Loucy (cell line): Measurements from ENCODE around the gene GLRA1.

ENCODE experiments used
- H2AFZ ChIP-seq: fragments of 200-600 bp; sonication (generic); 2 replicates; pipeline ENCODE4 v1.6.0; 2016; ENCODE audit warnings: antibody characterized with exemption, mild to moderate bottlenecking, low read length, moderate library complexity
- H3F3A ChIP-seq: fragments of 200-600 bp; 2 replicates; pipeline ENCODE4 v1.6.0; 2016; ENCODE audit warnings: antibody characterized with exemption, low read depth, mild to moderate bottlenecking
- H3K27me3 ChIP-seq: fragments of 200-600 bp; sonication (generic); 2 replicates; pipeline ENCODE4 v1.6.1; 2014; ENCODE audit warnings: low read length, mild to moderate bottlenecking; ENCODE audit not compliant: insufficient read depth, poor library complexity, severe bottlenecking
- H3K36me3 ChIP-seq: fragments of 200-600 bp; sonication (generic); 2 replicates; pipeline ENCODE4 v1.6.1; 2016; ENCODE audit warnings: low read length; ENCODE audit not compliant: insufficient read depth
- H3K4me1 ChIP-seq: fragments of 200-600 bp; sonication (generic); 2 replicates; pipeline ENCODE4 v1.5.1; 2014; ENCODE audit warnings: low read length, mild to moderate bottlenecking; ENCODE audit not compliant: insufficient read depth, poor library complexity, severe bottlenecking
- H3K4me2 ChIP-seq: fragments of 200-600 bp; sonication (generic); 2 replicates; pipeline ENCODE4 v1.6.0; 2014; ENCODE audit warnings: antibody characterized with exemption, low read length, low read depth, mild to moderate bottlenecking; ENCODE audit not compliant: poor library complexity, severe bottlenecking
- H3K4me3 ChIP-seq: fragments of 200-600 bp; sonication (generic); 2 replicates; pipeline ENCODE4 v1.5.1; 2014; ENCODE audit warnings: low read length, mild to moderate bottlenecking, mixed read lengths; ENCODE audit not compliant: poor library complexity, severe bottlenecking
- H3K79me2 ChIP-seq: fragments of 200-600 bp; sonication (generic); 2 replicates; pipeline ENCODE4 v1.6.1; 2014; ENCODE audit warnings: low read length; ENCODE audit not compliant: insufficient read depth
- H3K9ac ChIP-seq: fragments of 200-600 bp; sonication (generic); 2 replicates; pipeline ENCODE4 v1.6.0; 2014; ENCODE audit warnings: mild to moderate bottlenecking, low read depth, low read length, moderate library complexity; ENCODE audit not compliant: poor library complexity, severe bottlenecking
- H3K9me2 ChIP-seq: fragments of 200-600 bp; sonication (generic); replicated peaks from 2 replicates; pipeline ENCODE4 v1.6.1; 2016; ENCODE audit warnings: low read depth, low read length, mixed read lengths
- H3K9me3 ChIP-seq: fragments of 200-600 bp; sonication (generic); 2 replicates; pipeline ENCODE4 v1.6.1; 2014; ENCODE audit warnings: mild to moderate bottlenecking, antibody characterized with exemption, low read length, low read depth; ENCODE audit not compliant: insufficient read depth
- H4K20me1 ChIP-seq: fragments of 200-600 bp; sonication (generic); 2 replicates; pipeline ENCODE4 v1.6.0; 2014; ENCODE audit warnings: antibody characterized with exemption, low read length, mild to moderate bottlenecking; ENCODE audit not compliant: insufficient read depth, poor library complexity, severe bottlenecking
- EZH2phosphoT487 ChIP-seq: fragments of 200-600 bp; IDR thresholded peaks from 2 replicates; pipeline ENCODE4 v1.6.1; 2018; ENCODE audit warnings: antibody characterized with exemption, mild to moderate bottlenecking, moderate library complexity, borderline replicate concordance
- TF ChIP-seq, protein P1 (sequence below): fragments of 200-600 bp; sonication (generic); conservative IDR thresholded peaks from 2 replicates; pipeline ENCODE4 v1.5.1; 2014; ENCODE audit warnings: mild to moderate bottlenecking, antibody characterized with exemption, low read length

GLRA1 gene

DNA sequence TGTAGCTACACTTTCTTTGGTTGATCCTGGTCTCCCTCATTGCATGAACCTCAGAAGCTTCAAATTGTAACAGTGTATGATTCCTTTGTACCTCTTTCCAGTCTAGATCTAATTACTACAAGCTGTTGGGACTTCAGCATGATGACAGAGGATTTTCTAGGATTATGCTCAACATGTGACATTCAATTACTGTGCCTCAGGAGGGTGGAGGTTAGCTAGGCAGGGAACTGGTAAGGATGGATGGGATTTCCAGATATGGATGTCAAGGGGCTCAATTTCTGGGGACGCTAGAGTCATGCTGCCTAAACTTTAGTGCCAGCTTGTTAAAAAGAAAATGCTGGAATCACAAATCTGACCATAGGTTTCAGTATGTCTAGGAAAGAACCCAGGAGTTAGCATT is 29.2 kb upstream of the GLRA1 start:
- Histone ChIP-seq H2AFZ (no peak overlapping the region), H3K4me2 (no peak overlapping the region), H3K4me3 (no peak overlapping the region), H3K4me1 (no peaks in the 10 kb centered on the region), H3K9me3 (no peaks in the 10 kb centered on the region), H3K9ac (no peak overlapping the region), H3K79me2 (no peaks in the 10 kb centered on the region), H4K20me1 (no peaks in the 10 kb centered on the region), H3K36me3 (no peaks in the 10 kb centered on the region), H3K9me2 (no peaks in the 10 kb centered on the region), H3F3A (no peaks in the 10 kb centered on the region), H3K27me3 (no peaks in the 10 kb centered on the region)
- TF ChIP-seq, protein P1, sequence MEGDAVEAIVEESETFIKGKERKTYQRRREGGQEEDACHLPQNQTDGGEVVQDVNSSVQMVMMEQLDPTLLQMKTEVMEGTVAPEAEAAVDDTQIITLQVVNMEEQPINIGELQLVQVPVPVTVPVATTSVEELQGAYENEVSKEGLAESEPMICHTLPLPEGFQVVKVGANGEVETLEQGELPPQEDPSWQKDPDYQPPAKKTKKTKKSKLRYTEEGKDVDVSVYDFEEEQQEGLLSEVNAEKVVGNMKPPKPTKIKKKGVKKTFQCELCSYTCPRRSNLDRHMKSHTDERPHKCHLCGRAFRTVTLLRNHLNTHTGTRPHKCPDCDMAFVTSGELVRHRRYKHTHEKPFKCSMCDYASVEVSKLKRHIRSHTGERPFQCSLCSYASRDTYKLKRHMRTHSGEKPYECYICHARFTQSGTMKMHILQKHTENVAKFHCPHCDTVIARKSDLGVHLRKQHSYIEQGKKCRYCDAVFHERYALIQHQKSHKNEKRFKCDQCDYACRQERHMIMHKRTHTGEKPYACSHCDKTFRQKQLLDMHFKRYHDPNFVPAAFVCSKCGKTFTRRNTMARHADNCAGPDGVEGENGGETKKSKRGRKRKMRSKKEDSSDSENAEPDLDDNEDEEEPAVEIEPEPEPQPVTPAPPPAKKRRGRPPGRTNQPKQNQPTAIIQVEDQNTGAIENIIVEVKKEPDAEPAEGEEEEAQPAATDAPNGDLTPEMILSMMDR: no peak
- no peak for TF ChIP-seq EZH2phosphoT487

DNA sequence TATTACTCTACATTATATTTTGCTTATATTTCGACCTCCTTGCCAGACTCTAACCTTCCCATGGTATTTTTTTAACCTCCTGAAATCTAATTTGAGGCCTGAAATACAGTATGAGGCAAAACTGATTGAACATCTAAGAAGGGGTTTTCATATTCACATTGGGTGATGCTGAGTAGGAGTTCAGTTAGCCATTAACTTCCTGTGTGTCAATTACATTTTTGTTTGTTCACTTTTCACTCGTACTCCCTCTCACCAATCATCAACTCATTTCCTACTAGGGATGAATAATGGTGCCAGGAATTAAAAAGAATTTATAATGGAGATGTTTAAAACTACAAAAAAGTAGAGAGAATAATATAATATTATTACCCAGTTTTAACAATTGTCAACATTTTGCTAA is 27.6 kb upstream of the GLRA1 start:
- Histone ChIP-seq H3K9me3 (no peaks in the 10 kb centered on the region), H3F3A (no peaks in the 10 kb centered on the region), H2AFZ (no peak overlapping the region), H3K36me3 (no peaks in the 10 kb centered on the region), H4K20me1 (no peaks in the 10 kb centered on the region), H3K79me2 (no peaks in the 10 kb centered on the region), H3K4me1 (no peaks in the 10 kb centered on the region), H3K27me3 (no peaks in the 10 kb centered on the region), H3K9me2 (no peaks in the 10 kb centered on the region), H3K4me3 (no peak overlapping the region), H3K9ac (no peak overlapping the region), H3K4me2 (no peak overlapping the region)
- no peak for TF ChIP-seq EZH2phosphoT487
- TF ChIP-seq, protein P1: no peak

DNA sequence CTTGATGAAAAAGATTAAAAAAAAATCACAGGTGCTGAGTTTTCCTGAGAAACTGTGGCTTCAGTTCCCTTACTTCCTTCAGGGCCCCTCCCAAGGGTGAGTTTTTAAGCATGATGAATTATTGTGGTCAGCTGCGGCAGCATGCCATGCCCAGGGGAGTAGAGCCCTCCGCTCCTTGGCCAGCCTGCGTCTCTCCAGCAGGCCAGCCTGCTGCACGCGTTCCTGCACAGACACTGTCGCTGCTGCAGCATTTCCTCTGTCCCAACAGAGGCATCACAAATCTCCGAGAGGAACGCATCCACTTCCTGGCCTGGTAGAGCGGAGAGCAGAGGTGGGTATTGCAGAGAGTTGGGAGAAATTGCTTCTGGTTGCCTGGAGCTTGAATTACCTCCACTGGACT is 26.1 kb upstream of the GLRA1 start:
- no peaks in the 10 kb centered on the region for H3F3A ChIP-seq
- H3K4me1 ChIP-seq: no peaks in the 10 kb centered on the region
- no peak overlapping the region for H2AFZ ChIP-seq
- no peak for TF ChIP-seq EZH2phosphoT487
- TF ChIP-seq, protein P1: no peak
- no peak overlapping the region for H3K4me3 ChIP-seq
- H3K9me2 ChIP-seq: no peaks in the 10 kb centered on the region
- H4K20me1 ChIP-seq: no peaks in the 10 kb centered on the region
- H3K36me3 ChIP-seq: no peaks in the 10 kb centered on the region
- no peaks in the 10 kb centered on the region for H3K79me2 ChIP-seq
- no peaks in the 10 kb centered on the region for H3K9me3 ChIP-seq
- no peak overlapping the region for H3K9ac ChIP-seq
- H3K4me2 ChIP-seq: no peak overlapping the region
- H3K27me3 ChIP-seq: no peaks in the 10 kb centered on the region
